OCI-LY1 (cell line): ENCODE data around the gene TMBIM4.

Experiments
- H2AFZ ChIP-seq: fragments of 200-600 bp; sonication (generic), shearing (Covaris generic); 2 replicates; pipeline ENCODE4 v1.6.0; 2014; ENCODE audit warnings: antibody characterized with exemption, mild to moderate bottlenecking, low read length
- H3F3A ChIP-seq: fragments of 200-600 bp; sonication (generic), shearing (Covaris generic); 2 replicates; pipeline ENCODE4 v1.6.0; 2014; ENCODE audit warnings: mild to moderate bottlenecking, antibody characterized with exemption, low read length, moderate library complexity; ENCODE audit not compliant: insufficient read depth
- H3K27ac ChIP-seq: fragments of 200-600 bp; sonication (generic); 2 replicates; pipeline ENCODE4 v1.5.1; 2014; ENCODE audit warnings: low read length, mixed run types, mild to moderate bottlenecking, low read depth; ENCODE audit not compliant: poor library complexity, severe bottlenecking
- H3K27me3 ChIP-seq: fragments of 200-600 bp; sonication (generic); 2 replicates; pipeline ENCODE4 v1.6.0; 2014; ENCODE audit warnings: antibody characterized with exemption, mild to moderate bottlenecking, low read length, moderate library complexity; ENCODE audit not compliant: insufficient read depth
- H3K36me3 ChIP-seq: fragments of 200-600 bp; sonication (generic); 2 replicates; pipeline ENCODE4 v1.6.1; 2014; ENCODE audit warnings: mild to moderate bottlenecking, antibody characterized with exemption, low read length, moderate library complexity, mixed read lengths; ENCODE audit not compliant: insufficient read depth
- H3K4me1 ChIP-seq: fragments of 200-600 bp; sonication (generic); 2 replicates; pipeline ENCODE4 v1.5.1; 2014; ENCODE audit warnings: mild to moderate bottlenecking, low read length, moderate library complexity; ENCODE audit not compliant: insufficient read depth, severe bottlenecking
- H3K4me2 ChIP-seq: fragments of 200-600 bp; sonication (generic), shearing (Covaris generic); 2 replicates; pipeline ENCODE4 v1.6.1; 2014; ENCODE audit warnings: low read length
- H3K4me3 ChIP-seq: fragments of 200-600 bp; sonication (generic); 2 replicates; pipeline ENCODE4 v1.5.1; 2014; ENCODE audit warnings: low read length, low read depth, mild to moderate bottlenecking, mixed read lengths; ENCODE audit not compliant: poor library complexity, severe bottlenecking
- H3K79me2 ChIP-seq: fragments of 200-600 bp; shearing (Covaris generic); 2 replicates; pipeline ENCODE4 v1.6.1; 2016; ENCODE audit warnings: mixed run types, low read length, mixed read lengths; ENCODE audit not compliant: insufficient read depth
- H3K9ac ChIP-seq: fragments of 200-600 bp; sonication (generic), shearing (Covaris generic); 2 replicates; pipeline ENCODE4 v1.6.1; 2014; ENCODE audit warnings: mild to moderate bottlenecking, low read length, mixed read lengths
- H3K9me2 ChIP-seq: fragments of 200-600 bp; sonication (generic), shearing (Covaris generic); 2 replicates; pipeline ENCODE4 v1.6.1; 2014; ENCODE audit warnings: low read depth, mild to moderate bottlenecking, low read length, mixed read lengths
- H3K9me3 ChIP-seq: fragments of 200-600 bp; shearing (Covaris generic); 2 replicates; pipeline ENCODE4 v1.6.1; 2014; ENCODE audit warnings: low read length, mixed read lengths
- H4K20me1 ChIP-seq: fragments of 200-600 bp; sonication (generic), shearing (Covaris generic); 2 replicates; pipeline ENCODE4 v1.6.0; 2016; ENCODE audit warnings: mild to moderate bottlenecking, low read length; ENCODE audit not compliant: insufficient read depth
- EZH2 ChIP-seq: fragments of 200-600 bp; sonication (generic), shearing (Covaris generic); IDR thresholded peaks from 2 replicates; pipeline ENCODE4 v1.8.0; 2017; ENCODE audit warnings: borderline replicate concordance, mixed run types, mild to moderate bottlenecking, antibody characterized with exemption, low read length, moderate library complexity, mixed read lengths
- TF ChIP-seq, protein P1 (sequence below): fragments of 200-600 bp; sonication (generic), shearing (Covaris generic); IDR thresholded peaks from 2 replicates; pipeline ENCODE4 v1.5.1; 2017; ENCODE audit warnings: mild to moderate bottlenecking, antibody characterized with exemption, low read length, moderate library complexity, mixed read lengths

TMBIM4 gene

DNA sequence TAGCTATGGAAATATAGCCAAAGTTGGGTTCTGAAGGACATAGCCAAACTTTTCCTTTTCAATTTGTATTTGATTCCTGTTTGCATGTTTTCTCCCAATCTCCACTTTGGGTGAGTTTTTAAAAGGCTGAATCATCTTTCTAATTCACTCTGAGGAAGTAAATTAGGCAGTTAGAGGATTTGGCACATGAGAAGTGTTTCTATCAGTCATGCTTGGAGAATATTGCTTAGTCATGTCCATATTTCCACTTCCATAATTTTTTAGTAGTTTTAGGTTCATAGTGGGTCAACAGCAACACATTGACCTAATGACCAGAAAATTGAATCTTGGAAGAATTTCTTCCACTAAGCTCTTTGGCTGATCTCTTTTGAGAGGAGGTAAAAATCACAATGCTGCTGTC lies 41.0 kb upstream of the TMBIM4 start:
- Histone ChIP-seq H3K27me3 (no peaks in the 10 kb centered on the region), H3K9me2 (no peaks in the 10 kb centered on the region), H3K27ac (no peak overlapping the region), H3K4me2 (no peak overlapping the region), H3K36me3 (no peaks in the 10 kb centered on the region), H2AFZ (no peak overlapping the region), H3F3A (no peaks in the 10 kb centered on the region), H3K79me2 (no peaks in the 10 kb centered on the region), H4K20me1 (no peaks in the 10 kb centered on the region), H3K4me1 (no peaks in the 10 kb centered on the region), H3K4me3 (no peak overlapping the region), H3K9me3 (peaks cover 2% of the 10 kb centered on the region; the same call in 1 of the 2 replicates), H3K9ac (no peak overlapping the region)
- TF ChIP-seq EZH2 = no peak
- TF ChIP-seq, protein P1, sequence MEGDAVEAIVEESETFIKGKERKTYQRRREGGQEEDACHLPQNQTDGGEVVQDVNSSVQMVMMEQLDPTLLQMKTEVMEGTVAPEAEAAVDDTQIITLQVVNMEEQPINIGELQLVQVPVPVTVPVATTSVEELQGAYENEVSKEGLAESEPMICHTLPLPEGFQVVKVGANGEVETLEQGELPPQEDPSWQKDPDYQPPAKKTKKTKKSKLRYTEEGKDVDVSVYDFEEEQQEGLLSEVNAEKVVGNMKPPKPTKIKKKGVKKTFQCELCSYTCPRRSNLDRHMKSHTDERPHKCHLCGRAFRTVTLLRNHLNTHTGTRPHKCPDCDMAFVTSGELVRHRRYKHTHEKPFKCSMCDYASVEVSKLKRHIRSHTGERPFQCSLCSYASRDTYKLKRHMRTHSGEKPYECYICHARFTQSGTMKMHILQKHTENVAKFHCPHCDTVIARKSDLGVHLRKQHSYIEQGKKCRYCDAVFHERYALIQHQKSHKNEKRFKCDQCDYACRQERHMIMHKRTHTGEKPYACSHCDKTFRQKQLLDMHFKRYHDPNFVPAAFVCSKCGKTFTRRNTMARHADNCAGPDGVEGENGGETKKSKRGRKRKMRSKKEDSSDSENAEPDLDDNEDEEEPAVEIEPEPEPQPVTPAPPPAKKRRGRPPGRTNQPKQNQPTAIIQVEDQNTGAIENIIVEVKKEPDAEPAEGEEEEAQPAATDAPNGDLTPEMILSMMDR = no peak

GRCh38 chr12:66206141-66206540 lies 36.3 kb upstream of the TMBIM4 start:
- H3K4me3 ChIP-seq = no peak overlapping the region
- peaks cover 2% of the 10 kb centered on the region; the same call in 1 of the 2 replicates for H3K9me3 ChIP-seq
- no peaks in the 10 kb centered on the region for H3F3A ChIP-seq
- H3K27ac ChIP-seq = no peak overlapping the region
- no peaks in the 10 kb centered on the region for H3K79me2 ChIP-seq
- H2AFZ ChIP-seq = no peak overlapping the region
- no peaks in the 10 kb centered on the region for H3K9me2 ChIP-seq
- H3K27me3 ChIP-seq = no peaks in the 10 kb centered on the region; the same call in 1 of the 2 replicates
- no peak overlapping the region for H3K4me2 ChIP-seq
- no peaks in the 10 kb centered on the region for H4K20me1 ChIP-seq
- no peaks in the 10 kb centered on the region for H3K36me3 ChIP-seq
- TF ChIP-seq, protein P1 = no peak
- no peak for TF ChIP-seq EZH2
- H3K4me1 ChIP-seq = no peaks in the 10 kb centered on the region
- no peak overlapping the region for H3K9ac ChIP-seq

- TF ChIP-seq EZH2 = no peak
- TF ChIP-seq, protein P1 = no peak
- H3K4me3 ChIP-seq = no peak overlapping the region
- no peak overlapping the region for H3K9ac ChIP-seq
- H3K9me3 ChIP-seq = peaks cover 2% of the 10 kb centered on the region; the same call in 1 of the 2 replicates
- H3F3A ChIP-seq = no peaks in the 10 kb centered on the region
- no peaks in the 10 kb centered on the region; the same call in 1 of the 2 replicates for H3K27me3 ChIP-seq
- H2AFZ ChIP-seq = no peak overlapping the region
- no peaks in the 10 kb centered on the region for H3K36me3 ChIP-seq
- no peaks in the 10 kb centered on the region for H3K79me2 ChIP-seq
- no peak overlapping the region for H3K27ac ChIP-seq
- no peaks in the 10 kb centered on the region for H3K4me1 ChIP-seq
- H3K9me2 ChIP-seq = no peaks in the 10 kb centered on the region
- H3K4me2 ChIP-seq = no peak overlapping the region
- H4K20me1 ChIP-seq = no peaks in the 10 kb centered on the region
These were observed 34.0 kb upstream of the TMBIM4 start for GRCh38 chr12:66203820-66204219.
